Neuronal stem cell (in vitro differentiated cells): ENCODE results near the gene ATP8B3.

Source experiments
- DNase-seq: peaks from one replicate; pipeline ENCODE4 v3.0.0-alpha.2; 2013; ENCODE audit warnings: low spot score
- H2AFZ ChIP-seq: one replicate; pipeline ENCODE4 v1.6.1; 2013; ENCODE audit warnings: mild to moderate bottlenecking, low read length, inconsistent platforms
- H2AK5ac ChIP-seq: 2 replicates; pipeline ENCODE4 v1.6.1; 2013; ENCODE audit warnings: low read depth, mild to moderate bottlenecking, inconsistent platforms, low read length, moderate library complexity, mixed read lengths
- H2BK120ac ChIP-seq: 2 replicates; pipeline ENCODE4 v1.6.1; 2013; ENCODE audit warnings: low read depth, mild to moderate bottlenecking, inconsistent platforms, low read length, moderate library complexity, mixed read lengths
- H2BK12ac ChIP-seq: one replicate; pipeline ENCODE4 v1.6.1; 2013; ENCODE audit warnings: low read length, inconsistent platforms
- H2BK15ac ChIP-seq: 2 replicates; pipeline ENCODE4 v1.6.1; 2013; ENCODE audit warnings: mild to moderate bottlenecking, low read length, inconsistent platforms, mixed read lengths
- H2BK5ac ChIP-seq: one replicate; pipeline ENCODE4 v1.6.1; 2013; ENCODE audit warnings: inconsistent platforms, mild to moderate bottlenecking, low read length, moderate library complexity
- H3K14ac ChIP-seq: one replicate; pipeline ENCODE4 v1.6.1; 2013; ENCODE audit warnings: low read length, inconsistent platforms
- H3K18ac ChIP-seq: 2 replicates; pipeline ENCODE4 v1.6.1; 2013; ENCODE audit warnings: low read length, inconsistent platforms
- H3K23ac ChIP-seq: 2 replicates; pipeline ENCODE4 v1.6.1; 2013; ENCODE audit warnings: low read depth, mild to moderate bottlenecking, mixed read lengths, low read length, inconsistent platforms; ENCODE audit not compliant: poor library complexity
- H3K27ac ChIP-seq: replicated peaks from 3 replicates; pipeline ENCODE4 v1.5.1; 2013; ENCODE audit warnings: low read length, inconsistent platforms
- H3K27me3 ChIP-seq, 3 experiments: 2 replicates each; pipeline ENCODE4 v1.6.1; 2013; ENCODE audit warnings: low read length in 3 of 3, mild to moderate bottlenecking in 2 of 3, inconsistent platforms in 1 of 3, low read depth in 1 of 3, mixed read lengths in 1 of 3, moderate library complexity in 1 of 3; ENCODE audit not compliant: control insufficient read depth in 3 of 3, insufficient read depth in 3 of 3
- H3K36me3 ChIP-seq, 2 donors: replicated peaks in 1 of 2; 2 replicates each; pipeline ENCODE4 v1.6.1; 2013; ENCODE audit warnings: low read length in 2 of 2; ENCODE audit not compliant: control insufficient read depth in 2 of 2, insufficient read depth in 2 of 2
- H3K4ac ChIP-seq: 2 replicates; pipeline ENCODE4 v1.6.1; 2013; ENCODE audit warnings: inconsistent platforms, mild to moderate bottlenecking, low read length, moderate library complexity
- H3K4me1 ChIP-seq, 2 donors: 1 replicate in 1 of 2; 2 replicates in 1 of 2; pipeline ENCODE4 v1.6.1; 2013; ENCODE audit warnings: low read length in 2 of 2, low read depth in 1 of 2; ENCODE audit not compliant: control insufficient read depth in 2 of 2, insufficient read depth in 1 of 2
- H3K4me2 ChIP-seq: one replicate; pipeline ENCODE4 v1.6.1; 2013; ENCODE audit warnings: mild to moderate bottlenecking, low read length, inconsistent platforms; ENCODE audit not compliant: insufficient read depth, poor library complexity, severe bottlenecking
- H3K4me3 ChIP-seq, 2 donors: 2 replicates each; pipeline ENCODE4 v1.5.1; 2013; ENCODE audit warnings: low read length in 2 of 2, mild to moderate bottlenecking in 2 of 2, inconsistent platforms in 1 of 2, moderate library complexity in 1 of 2
- H3K79me1 ChIP-seq: one replicate; pipeline ENCODE4 v1.6.1; 2013; ENCODE audit warnings: low read depth, mild to moderate bottlenecking, inconsistent platforms, low read length, moderate library complexity
- H3K9ac ChIP-seq: one replicate; pipeline ENCODE4 v1.6.1; 2013; ENCODE audit warnings: mild to moderate bottlenecking, low read depth, low read length, inconsistent platforms; ENCODE audit not compliant: poor library complexity
- H3K9me3 ChIP-seq, 2 donors: replicated peaks in 1 of 2; 2 replicates each; pipeline versions ENCODE3 to v1.6.1; 2013; ENCODE audit warnings: low read length in 2 of 2, mild to moderate bottlenecking in 2 of 2, inconsistent platforms in 1 of 2, low read depth in 1 of 2, mixed read lengths in 1 of 2, moderate library complexity in 1 of 2; ENCODE audit not compliant: control insufficient read depth in 2 of 2, insufficient read depth in 1 of 2
- H4K8ac ChIP-seq: one replicate; pipeline ENCODE4 v1.6.1; 2013; ENCODE audit warnings: low read depth, mild to moderate bottlenecking, inconsistent platforms, low read length, moderate library complexity
- H4K91ac ChIP-seq: one replicate; pipeline ENCODE4 v1.6.1; 2013; ENCODE audit warnings: low read length, low read depth, mild to moderate bottlenecking, inconsistent platforms; ENCODE audit not compliant: poor library complexity
- WGBS, 2 donors: extraction: QIAGEN DNeasy Blood & Tissue Kit; methylation state at CpG; one replicate each; pipeline ENCODE4 v1.1.7; 2013; ENCODE audit warnings: missing lambda C conversion rate in 2 of 2, mixed read lengths in 1 of 2; ENCODE audit not compliant: insufficient read length in 2 of 2, insufficient replicate concordance in 1 of 2; ENCODE audit errors: extremely low coverage in 2 of 2; 5-methylcytosine and 5-hydroxymethylcytosine counted together

The ATP8B3 gene

DNA sequence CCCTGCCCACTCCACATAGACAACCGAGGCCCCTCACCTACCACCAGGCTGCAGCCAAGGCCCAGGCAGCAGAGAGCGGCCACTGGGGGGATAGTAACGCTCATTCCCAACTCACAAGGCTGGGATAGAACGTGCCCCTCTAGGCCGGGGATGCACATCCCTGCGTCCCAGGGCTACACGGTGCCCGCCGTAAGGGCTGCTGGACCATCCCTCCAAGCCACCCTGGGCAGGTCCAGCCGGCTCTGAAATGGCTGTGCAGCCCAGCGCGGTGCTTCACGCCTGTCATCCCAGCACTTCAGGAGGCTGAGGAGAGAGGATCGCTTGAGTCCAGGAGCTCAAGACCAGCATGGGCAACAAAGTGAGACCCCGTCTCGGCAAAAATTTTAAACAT is 33.0 kb upstream of the ATP8B3 start:
- no peak overlapping the region for H2AK5ac ChIP-seq
- H3K36me3 ChIP-seq, result peaks cover 5 to 23% of the 10 kb centered on the region in 2 donors
- no peak overlapping the region for H3K4me2 ChIP-seq
- WGBS, 2 donors, result no CpG with 5 or more reads among the region's 16 CpGs
- H3K27ac ChIP-seq, result no peak overlapping the region
- H2BK12ac ChIP-seq, result peak overlapping the region; percentile 41
- H4K91ac ChIP-seq, result no peak overlapping the region
- peaks cover 40% of the 10 kb centered on the region for H3K79me1 ChIP-seq
- no peak overlapping the region for H3K4ac ChIP-seq
- H2BK120ac ChIP-seq, result no peak overlapping the region
- H3K27me3 ChIP-seq, result no peaks in the 10 kb centered on the region
- peak overlapping the region; percentile 85 for H3K23ac ChIP-seq
- no peak for DNase-seq
- H2BK15ac ChIP-seq, result no peak overlapping the region
- no peak overlapping the region for H4K8ac ChIP-seq
- no peaks in the 10 kb centered on the region for H3K9me3 ChIP-seq
- H2BK5ac ChIP-seq, result no peak overlapping the region
- H3K14ac ChIP-seq, result no peak overlapping the region
- peak overlapping the region; percentile 60 for H3K9ac ChIP-seq
- H2AFZ ChIP-seq, result no peak overlapping the region
- H3K4me1 ChIP-seq, result peaks cover 4 to 30% of the 10 kb centered on the region in 2 donors
- no peak overlapping the region for H3K4me3 ChIP-seq
- H3K18ac ChIP-seq, result no peak overlapping the region

DNA sequence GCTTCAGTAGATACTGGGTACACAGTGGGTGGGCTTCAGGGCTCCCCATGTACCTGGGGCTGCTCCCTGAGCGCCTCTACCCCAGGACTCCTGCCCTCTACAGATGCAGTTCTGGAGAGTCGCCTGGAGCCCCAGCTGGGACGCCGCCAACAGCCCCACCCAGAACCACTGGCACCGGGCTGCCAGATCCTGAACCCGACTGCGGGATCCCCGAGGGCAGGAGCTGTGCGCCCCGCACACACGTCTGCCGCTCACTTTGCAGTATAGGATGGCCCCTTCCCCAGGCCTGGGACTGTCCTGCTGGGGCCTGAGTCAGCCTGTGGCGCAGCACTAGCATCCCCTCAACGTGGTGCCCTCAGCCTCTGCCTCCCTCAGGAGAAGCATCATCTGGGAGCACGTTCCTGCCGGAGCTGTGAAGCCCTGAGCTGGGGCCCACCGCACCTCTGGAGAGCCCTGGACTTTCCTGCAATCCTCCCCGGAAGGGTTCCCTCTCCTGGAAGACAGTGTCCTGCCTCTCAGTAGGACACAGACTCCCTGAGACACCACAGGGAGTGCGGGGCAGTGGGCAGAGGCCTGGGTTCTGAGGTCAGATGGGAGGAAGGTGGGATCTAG is 32.5 kb upstream of the ATP8B3 start:
- no CpG with 5 or more reads among the region's 19 CpGs for WGBS, 2 donors
- no peak overlapping the region for H2AK5ac ChIP-seq
- peaks cover 39% of the 10 kb centered on the region for H3K79me1 ChIP-seq
- no peak overlapping the region for H3K4me3 ChIP-seq
- H2BK12ac ChIP-seq, result peak overlapping the region; percentile 41
- no peak overlapping the region for H3K9ac ChIP-seq
- no peak overlapping the region for H2BK5ac ChIP-seq
- peaks cover 4 to 30% of the 10 kb centered on the region in 2 donors for H3K4me1 ChIP-seq
- no peak for DNase-seq
- no peak overlapping the region for H4K8ac ChIP-seq
- no peaks in the 10 kb centered on the region for H3K9me3 ChIP-seq
- H2BK15ac ChIP-seq, result peak overlapping the region; percentile 43
- H4K91ac ChIP-seq, result no peak overlapping the region
- H3K23ac ChIP-seq, result peak overlapping the region; percentile 43
- H3K18ac ChIP-seq, result no peak overlapping the region
- H3K4me2 ChIP-seq, result no peak overlapping the region
- no peak overlapping the region for H2AFZ ChIP-seq
- H3K4ac ChIP-seq, result no peak overlapping the region
- H3K27me3 ChIP-seq, result no peaks in the 10 kb centered on the region
- H3K14ac ChIP-seq, result no peak overlapping the region
- H2BK120ac ChIP-seq, result no peak overlapping the region
- H3K27ac ChIP-seq, result no peak overlapping the region
- H3K36me3 ChIP-seq, result peaks cover 5 to 28% of the 10 kb centered on the region in 2 donors

DNA sequence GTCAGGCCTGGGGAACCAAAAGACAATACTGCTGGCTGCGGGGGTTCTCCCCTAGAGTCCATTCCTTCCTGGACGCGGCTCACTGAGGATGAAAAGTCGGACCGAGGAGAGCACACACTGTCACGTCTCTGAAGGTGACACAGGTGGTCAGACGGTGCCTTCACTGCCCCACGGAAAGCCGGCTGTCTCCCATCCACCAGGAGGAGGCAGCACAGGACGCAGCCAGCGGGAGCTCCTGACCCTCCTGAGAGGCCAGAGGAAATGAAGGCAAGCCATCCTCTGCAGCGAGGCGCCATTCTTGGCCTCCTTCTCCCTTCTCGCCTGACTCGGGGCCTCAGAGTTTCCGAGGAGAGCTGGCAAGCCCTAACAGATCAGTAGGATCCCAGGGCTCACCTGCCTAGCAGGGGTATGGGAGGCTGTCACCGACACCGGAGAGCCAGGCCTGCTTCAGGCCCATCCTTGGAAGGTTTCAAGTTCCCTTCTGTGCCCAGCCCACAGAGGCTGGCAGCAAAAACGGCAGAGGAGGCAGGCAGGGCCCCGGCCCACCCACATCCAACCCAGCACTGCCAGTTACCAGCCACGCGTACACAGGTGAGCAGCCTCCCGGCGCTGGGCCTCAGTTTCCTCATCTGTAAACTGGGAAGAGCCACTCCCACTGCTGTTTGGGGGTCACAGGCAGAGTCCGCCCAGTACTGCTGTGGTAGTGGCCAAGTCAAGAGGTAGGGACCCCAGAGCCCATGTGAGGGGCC is 31.7 kb upstream of the ATP8B3 start:
- H3K23ac ChIP-seq, result no peak overlapping the region
- no peak overlapping the region for H3K18ac ChIP-seq
- no peak overlapping the region for H2BK15ac ChIP-seq
- H3K4me3 ChIP-seq, result no peak overlapping the region
- H2AFZ ChIP-seq, result no peak overlapping the region
- no peak overlapping the region for H3K4ac ChIP-seq
- H2BK120ac ChIP-seq, result no peak overlapping the region
- H3K27me3 ChIP-seq, result no peaks in the 10 kb centered on the region
- peaks cover 40% of the 10 kb centered on the region for H3K79me1 ChIP-seq
- H3K14ac ChIP-seq, result no peak overlapping the region
- peak overlapping the region; percentile 53 for H2BK5ac ChIP-seq
- H3K36me3 ChIP-seq, result peaks cover 5 to 29% of the 10 kb centered on the region in 2 donors
- H3K27ac ChIP-seq, result no peak overlapping the region
- DNase-seq, result no peak
- peaks cover 4 to 30% of the 10 kb centered on the region in 2 donors for H3K4me1 ChIP-seq
- H2BK12ac ChIP-seq, result no peak overlapping the region
- H4K8ac ChIP-seq, result no peak overlapping the region
- no peak overlapping the region for H3K4me2 ChIP-seq
- H3K9me3 ChIP-seq, result no peaks in the 10 kb centered on the region
- peak overlapping the region; percentile 37 for H2AK5ac ChIP-seq
- WGBS, 2 donors, result no CpG with 5 or more reads among the region's 25 CpGs
- peak overlapping the region; percentile 9 for H3K9ac ChIP-seq
- H4K91ac ChIP-seq, result no peak overlapping the region

DNA sequence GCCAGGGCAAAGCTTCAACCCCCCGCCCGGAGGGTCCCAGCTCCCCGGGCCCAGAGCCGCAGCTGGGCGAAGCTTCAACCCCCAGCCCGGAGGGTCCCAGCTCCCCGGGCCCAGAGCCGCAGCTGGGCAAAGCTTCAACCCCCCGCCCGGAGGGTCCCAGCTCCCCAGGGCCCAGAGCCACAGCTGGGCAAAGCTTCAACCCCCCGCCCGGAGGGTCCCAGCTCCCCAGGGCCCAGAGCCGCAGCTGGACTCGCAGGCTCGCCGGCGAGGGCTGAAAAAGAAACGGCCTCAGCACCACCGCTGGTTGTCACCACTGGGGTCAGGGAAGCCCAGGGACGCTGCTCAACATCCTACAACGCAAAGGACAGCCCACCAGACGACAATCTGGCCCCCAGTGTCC is 31.0 kb upstream of the ATP8B3 start:
- peaks cover 5 to 33% of the 10 kb centered on the region in 2 donors for H3K36me3 ChIP-seq
- no peak overlapping the region for H3K9ac ChIP-seq
- H3K14ac ChIP-seq, result no peak overlapping the region
- no peaks in the 10 kb centered on the region for H3K27me3 ChIP-seq
- no peak overlapping the region for H3K27ac ChIP-seq
- no peak overlapping the region for H4K8ac ChIP-seq
- H4K91ac ChIP-seq, result no peak overlapping the region
- H3K4ac ChIP-seq, result no peak overlapping the region
- no peak overlapping the region for H3K4me3 ChIP-seq
- H2BK15ac ChIP-seq, result no peak overlapping the region
- no peak overlapping the region for H3K4me2 ChIP-seq
- no peak overlapping the region for H2AFZ ChIP-seq
- H3K9me3 ChIP-seq, result no peaks in the 10 kb centered on the region
- peaks cover 40% of the 10 kb centered on the region for H3K79me1 ChIP-seq
- no CpG with 5 or more reads among the region's 22 CpGs for WGBS, 2 donors
- H2BK5ac ChIP-seq, result no peak overlapping the region
- DNase-seq, result no peak
- H2BK12ac ChIP-seq, result no peak overlapping the region
- no peak overlapping the region for H2BK120ac ChIP-seq
- peaks cover 4 to 30% of the 10 kb centered on the region in 2 donors for H3K4me1 ChIP-seq
- H2AK5ac ChIP-seq, result no peak overlapping the region
- peak overlapping the region; percentile 43 for H3K23ac ChIP-seq
- no peak overlapping the region for H3K18ac ChIP-seq
